GM18499 (cell line): Measurements from ENCODE around the gene LAMA3.

ENCODE experiments used
- ATAC-seq: cut with Tn5 transposase; IDR thresholded peaks from one replicate; pipeline ENCODE4 v1.9.1; 2021; ENCODE audit warnings: moderate number of reproducible peaks; ENCODE audit not compliant: insufficient read depth, unreplicated experiment

Gene LAMA3

DNA sequence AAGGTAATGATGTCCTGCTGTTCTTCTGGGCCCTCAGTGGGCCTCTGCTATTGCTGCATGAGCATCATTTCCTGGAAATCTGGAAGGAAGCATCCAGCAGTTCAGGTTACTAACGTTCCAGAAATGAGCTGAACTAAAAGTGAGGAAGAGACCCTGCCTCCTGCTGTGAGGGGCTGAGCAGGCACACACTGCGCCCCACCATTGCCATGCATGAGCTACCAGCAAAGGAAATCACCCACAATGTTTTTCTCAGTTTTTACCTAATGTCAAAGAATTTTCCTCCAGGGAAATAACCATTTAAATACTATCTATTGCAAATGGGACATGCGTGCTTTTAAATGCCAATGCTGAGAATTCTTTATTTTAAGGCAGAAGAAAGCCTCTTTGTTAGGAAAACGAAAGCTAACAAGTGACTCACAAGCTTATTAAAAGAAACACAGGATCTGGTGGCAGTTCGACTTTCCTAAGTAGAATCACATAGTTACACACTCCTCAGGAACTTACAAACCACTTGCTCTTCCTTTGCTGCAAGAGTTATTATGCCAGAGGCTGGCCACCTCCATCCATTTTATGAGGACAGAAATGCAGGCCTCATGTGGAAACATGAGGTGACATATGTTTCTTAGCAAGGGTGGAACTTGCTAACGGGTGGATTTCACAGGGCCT, 172.7 kb downstream of the LAMA3 start:
- no peak for ATAC-seq

DNA sequence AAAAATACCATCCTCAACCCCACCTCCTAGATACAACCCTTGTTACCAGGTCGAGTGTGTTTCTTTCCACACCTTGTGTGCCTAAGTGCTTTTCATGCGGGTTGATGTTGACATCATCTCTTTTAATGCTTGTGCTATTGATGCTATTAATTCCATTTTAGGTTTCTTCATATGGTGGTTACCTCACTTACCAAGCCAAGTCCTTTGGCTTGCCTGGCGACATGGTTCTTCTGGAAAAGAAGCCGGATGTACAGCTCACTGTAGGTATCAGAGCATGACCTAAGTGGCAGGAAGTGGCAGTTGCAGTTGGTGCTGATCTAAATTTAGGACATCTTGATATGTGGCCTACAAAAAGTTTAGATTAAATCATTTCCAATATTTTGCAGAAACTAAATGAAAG, 175.4 kb downstream of the LAMA3 start:
- ATAC-seq: no peak

DNA sequence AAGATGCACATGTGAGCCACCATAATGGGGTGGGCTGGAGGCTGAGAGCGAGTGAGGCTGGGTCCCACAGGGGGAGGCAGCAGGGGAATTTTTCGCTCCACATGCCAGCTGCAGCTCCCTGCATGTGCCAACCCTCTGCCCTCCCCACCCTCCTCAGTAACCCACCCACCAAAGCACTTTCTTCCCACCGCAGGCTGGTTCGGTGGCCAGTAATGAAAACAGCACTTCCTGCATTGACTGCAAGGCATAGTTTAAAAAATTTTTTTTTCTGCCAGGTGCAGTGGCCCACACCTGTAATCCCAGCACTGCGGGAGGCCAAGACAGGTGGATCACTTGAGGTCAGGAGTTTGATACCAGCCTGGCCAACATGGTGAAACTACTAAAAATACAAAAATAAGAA, 177.8 kb downstream of the LAMA3 start:
- no peak for ATAC-seq

- ATAC-seq: no peak
Observed at GRCh38 chr18:23868136-23868785, 179.0 kb downstream of the LAMA3 start.

DNA sequence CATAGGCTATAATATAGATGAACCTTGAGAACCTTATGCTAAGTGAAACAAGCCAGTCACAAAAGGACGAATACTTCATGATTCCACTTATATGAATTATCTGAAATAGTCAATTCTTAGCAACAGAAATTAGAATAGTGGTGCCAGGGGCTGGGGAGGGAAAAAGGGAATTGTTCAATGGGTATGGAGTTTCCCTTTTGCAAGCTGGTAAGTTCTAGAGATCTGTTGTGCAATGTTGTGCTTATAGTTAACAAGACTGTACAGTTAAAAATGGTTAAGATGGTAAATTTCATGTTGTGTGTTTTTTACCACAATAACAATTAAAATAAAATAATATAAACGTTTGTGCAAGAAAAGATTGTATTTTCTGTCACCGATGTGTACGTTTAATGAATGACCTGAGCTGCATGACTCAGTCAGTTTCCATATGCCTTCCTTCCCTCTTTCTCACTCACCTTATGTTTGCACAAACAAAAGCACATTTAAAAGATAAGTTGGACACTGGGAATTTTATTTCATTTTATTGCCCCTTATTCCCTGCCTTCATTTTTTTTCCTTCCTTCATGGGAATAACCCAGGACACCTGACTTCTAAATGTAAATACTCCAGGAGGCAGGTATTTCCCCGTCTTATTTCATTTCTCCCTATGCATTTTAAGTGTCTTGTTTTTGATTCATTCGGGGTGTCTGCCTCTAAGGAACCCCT, 181.6 kb downstream of the LAMA3 start:
- ATAC-seq: no peak

GRCh38 chr18:23871410-23871809, 182.2 kb downstream of the LAMA3 start:
- ATAC-seq: no peak

GRCh38 chr18:23872701-23873550, 183.7 kb downstream of the LAMA3 start:
- no peak for ATAC-seq

DNA sequence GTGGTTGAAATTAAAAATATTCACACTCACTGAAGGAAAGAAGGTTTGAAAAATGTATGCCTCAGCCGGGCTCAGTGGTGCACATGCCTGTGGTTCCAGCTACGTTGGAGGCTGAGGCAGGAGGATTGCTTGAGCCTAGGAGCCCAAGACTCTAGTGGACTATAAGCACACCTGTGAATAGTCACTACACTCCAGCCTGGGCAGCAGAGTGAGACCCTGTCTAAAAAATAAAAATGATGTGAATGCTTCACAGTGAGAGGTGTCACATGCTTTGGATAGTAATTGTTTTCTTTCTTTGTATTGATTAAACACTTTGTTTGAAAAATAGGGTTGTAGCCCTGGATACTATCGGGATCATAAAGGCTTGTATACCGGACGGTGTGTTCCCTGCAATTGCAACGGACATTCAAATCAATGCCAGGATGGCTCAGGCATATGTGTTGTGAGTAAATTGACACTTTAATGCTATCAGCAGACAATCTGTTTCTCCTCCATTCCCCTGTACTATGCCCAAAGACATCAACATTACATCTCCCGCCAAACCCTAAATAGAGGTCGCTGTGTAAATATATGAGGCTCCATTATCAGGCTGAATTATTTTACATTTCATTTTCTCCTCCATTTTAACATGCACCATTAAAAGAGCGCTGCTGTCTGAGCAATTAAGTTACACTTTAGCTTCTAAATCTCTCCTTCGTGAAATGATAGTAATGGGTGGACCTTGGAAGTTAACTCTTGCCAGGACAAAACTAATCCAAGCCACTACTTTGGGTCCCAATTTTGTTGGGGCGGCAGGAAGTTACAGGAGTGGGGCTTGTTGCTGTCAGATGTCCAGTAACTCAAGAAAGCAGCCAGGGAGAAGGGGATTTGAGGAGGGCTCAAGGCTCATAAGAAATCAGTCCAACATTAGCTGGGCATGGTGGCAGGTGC, 187.0 kb downstream of the LAMA3 start:
- no peak for ATAC-seq

- no peak for ATAC-seq
Observed at GRCh38 chr18:23876921-23877320, 187.7 kb downstream of the LAMA3 start.

DNA sequence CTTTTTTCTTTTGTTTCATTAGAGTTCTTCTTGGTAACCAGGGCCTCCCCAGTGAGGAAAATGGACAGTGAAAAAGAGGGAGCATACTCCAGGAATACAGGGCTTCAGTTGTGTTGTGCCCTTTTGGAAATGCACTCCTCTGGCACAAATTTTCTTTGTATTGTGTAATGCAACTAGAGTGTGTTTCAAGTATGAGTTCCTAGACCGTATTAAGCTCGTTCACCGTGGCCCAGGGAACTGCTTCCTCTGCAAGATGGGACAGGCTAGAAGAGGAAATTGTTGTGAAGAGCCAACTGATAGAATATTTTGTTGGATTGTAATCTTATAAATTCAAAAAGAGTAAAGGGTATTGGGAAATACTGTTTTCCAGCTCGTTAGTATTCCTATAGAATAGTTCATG, 188.1 kb downstream of the LAMA3 start:
- no peak for ATAC-seq

GRCh38 chr18:23878336-23878900, 189.2 kb downstream of the LAMA3 start:
- no peak for ATAC-seq

DNA sequence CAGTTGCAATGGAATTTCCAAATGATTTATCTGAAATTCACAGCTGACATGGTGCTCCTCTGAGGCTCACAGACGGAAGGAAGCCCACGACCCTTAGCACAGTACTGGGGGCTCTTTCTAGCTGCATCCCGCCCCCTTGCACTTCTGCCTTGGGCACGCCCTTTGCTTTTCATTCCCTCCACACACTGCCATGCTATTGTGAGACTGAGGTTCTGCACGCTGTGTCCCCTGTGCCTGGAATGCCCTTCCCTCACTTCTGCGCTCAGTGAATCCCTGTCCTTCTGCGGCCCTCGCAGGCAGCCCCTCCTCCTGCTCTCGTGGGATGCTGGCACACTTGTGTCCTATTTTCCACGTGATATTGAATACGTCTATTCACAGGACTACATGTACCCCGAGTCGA, 189.9 kb downstream of the LAMA3 start:
- no peak for ATAC-seq

DNA sequence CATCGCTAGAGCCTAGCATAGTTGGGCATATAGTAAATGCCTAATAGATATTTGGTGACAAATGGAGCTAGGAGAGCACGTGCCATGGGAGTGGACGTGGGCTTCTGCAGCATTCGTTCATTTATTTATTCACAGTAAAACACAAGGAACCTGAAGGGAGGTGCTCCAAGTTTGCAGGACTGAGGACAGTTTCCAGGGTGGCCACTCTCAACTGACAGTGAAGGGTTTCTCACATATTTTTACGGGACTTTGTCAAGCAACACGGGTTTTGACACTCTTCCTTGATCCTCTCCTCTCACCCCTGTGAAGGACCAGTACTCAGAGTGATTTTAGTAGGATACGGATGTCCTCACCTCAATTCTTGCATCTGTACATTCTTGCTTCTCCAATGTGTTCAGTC, 190.3 kb downstream of the LAMA3 start:
- ATAC-seq: no peak

GRCh38 chr18:23879966-23880565, 190.8 kb downstream of the LAMA3 start:
- no peak for ATAC-seq

- no peak for ATAC-seq
Observed at GRCh38 chr18:23880931-23881617, 191.8 kb downstream of the LAMA3 start.

DNA sequence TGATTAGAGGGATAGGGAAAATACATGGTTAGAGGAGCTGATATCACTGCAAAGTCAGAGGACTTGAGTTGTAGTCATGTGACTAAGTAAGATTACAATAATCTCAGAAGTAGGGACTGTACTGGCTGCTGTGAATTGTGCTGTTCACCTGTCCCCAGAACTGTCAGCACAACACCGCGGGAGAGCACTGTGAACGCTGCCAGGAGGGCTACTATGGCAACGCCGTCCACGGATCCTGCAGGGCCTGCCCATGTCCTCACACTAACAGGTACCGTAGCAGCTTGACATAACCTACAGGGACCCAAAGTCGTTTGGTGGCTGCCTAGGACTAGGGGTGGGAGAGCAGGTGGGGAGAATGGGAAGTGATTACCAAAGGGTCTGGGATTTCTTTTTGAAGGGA, 192.5 kb downstream of the LAMA3 start:
- ATAC-seq: no peak

- ATAC-seq: no peak
Observed at GRCh38 chr18:23882616-23883276, 193.5 kb downstream of the LAMA3 start.

GRCh38 chr18:23883277-23883790, 194.1 kb downstream of the LAMA3 start:
- ATAC-seq: no peak
